Kidney glomerular epithelial cell (primary cell): ENCODE data around the gene CACNA1E.

ENCODE experiments used
- DNase-seq: peaks from one replicate; lab custom pipeline; 2025; lab: John Stamatoyannopoulos, UW

CACNA1E gene

GRCh38 chr1:181483285-181484195, at the start of gene CACNA1E:
Gene CACNA1E (plus strand): TSS chr1:181483517. CDS start chr1:181483745, 228 bp downstream.
- DNase-seq = no peak

DNA sequence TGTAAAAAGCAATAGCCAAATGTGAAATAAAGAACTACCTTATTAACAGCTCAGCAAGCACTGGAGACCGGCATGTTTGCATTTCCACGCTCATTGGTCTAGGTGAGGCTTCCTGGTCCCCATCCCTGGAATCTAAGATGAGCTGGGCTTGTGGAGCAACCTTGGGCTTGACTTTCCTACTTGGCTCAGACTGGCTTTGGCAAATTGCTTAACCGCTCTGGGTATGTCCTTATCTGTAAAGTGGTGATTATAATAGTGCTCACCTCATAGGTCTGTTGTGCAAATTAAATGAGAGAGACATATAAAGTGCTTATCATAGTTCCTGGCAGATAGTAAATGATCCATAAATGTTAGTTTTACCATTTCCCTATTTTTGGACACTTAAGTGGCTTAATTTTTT, 49.4 kb upstream of the CACNA1E start:
- no peak for DNase-seq

- no peak for DNase-seq
Observed at GRCh38 chr1:181438013-181438412, 45.3 kb upstream of the CACNA1E start.

GRCh38 chr1:181440510-181440909, 42.8 kb upstream of the CACNA1E start:
- no peak for DNase-seq

- DNase-seq = no peak
Observed at GRCh38 chr1:181442181-181442525, 41.2 kb upstream of the CACNA1E start.

- no peak for DNase-seq
Observed at GRCh38 chr1:181443231-181443853, 40.0 kb upstream of the CACNA1E start.

GRCh38 chr1:181445436-181445835, 37.9 kb upstream of the CACNA1E start:
- no peak for DNase-seq

- no peak for DNase-seq
Observed at GRCh38 chr1:181448461-181448860, 34.9 kb upstream of the CACNA1E start.

DNA sequence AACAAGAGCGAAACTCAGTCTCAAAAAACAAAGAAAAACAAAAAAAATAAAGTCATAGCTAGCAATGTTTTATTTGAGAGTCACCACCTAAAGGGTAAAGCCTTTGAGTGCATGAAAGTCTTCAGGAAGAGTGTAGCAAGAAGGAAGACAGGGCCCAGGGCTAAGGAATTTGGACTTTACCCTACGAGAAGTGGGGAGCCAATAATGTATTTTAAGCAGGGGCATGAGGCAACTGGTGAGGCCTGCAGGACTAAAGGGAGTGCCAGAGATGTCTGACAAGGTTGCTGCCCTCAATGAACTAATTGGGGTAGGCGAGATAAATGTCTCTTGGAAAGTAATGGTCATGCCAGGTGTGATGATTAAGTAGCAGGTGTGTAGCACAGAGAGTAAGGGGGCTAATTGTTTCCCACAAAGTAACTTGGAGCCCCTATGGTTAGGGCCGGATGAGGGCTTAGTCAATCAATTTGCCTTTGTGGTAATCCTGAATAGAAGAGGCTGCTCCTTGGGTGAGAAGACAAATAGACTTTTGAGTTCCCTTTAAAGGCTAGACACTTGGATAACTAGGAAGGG, 31.6 kb upstream of the CACNA1E start:
- no peak for DNase-seq

DNA sequence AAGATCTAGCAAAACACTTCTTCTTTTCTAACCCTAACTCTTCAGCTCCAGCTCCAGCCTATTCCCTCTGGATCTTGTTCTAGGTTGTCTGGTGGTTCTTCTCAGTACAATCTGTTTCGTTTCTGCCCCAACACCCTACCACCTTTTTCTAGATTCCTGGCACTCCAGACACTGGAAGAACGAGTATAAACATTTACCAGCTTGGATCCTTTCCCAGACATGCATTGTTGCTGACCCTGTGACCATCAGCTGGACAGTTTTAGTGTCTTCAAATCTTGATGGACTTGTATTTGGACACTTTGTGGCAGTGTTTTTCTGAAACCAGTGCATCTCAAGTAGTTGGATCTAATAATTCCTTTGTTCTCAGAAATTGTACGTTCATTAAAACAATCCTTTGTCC, 30.6 kb upstream of the CACNA1E start:
- DNase-seq = no peak

DNA sequence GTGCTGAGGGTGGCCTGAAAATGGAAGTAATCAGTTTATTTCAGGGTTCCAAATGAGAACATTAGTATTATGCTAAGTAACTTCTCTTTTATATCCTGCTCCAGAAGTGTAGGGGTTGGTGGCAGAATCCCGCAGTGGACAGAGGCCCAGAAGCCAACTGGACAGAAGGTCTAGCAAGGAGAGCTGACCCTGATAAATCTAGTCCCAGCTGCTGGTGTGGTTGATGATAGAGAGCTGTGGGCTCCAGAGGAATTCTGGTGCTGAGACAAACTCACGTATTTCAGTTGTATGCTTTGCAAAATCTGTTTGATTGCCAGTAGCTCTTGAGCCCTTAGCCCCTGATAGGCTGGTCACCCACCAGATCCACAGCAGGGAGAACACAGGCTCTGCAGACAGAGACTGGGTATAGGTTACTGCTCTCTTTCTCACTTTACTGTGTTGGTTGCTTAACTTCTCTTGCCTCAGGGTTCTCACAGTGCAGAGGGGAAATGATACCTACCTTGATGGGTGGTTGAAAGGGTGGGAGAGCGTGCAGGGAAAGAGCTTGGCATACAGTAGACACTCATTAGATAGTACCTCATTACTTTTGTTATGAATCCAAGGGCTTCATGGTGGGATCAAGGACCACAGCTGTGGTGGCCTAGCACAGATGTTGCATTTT, 29.6 kb upstream of the CACNA1E start:
- DNase-seq = no peak

GRCh38 chr1:181456551-181456950, 26.8 kb upstream of the CACNA1E start:
- DNase-seq = no peak

DNA sequence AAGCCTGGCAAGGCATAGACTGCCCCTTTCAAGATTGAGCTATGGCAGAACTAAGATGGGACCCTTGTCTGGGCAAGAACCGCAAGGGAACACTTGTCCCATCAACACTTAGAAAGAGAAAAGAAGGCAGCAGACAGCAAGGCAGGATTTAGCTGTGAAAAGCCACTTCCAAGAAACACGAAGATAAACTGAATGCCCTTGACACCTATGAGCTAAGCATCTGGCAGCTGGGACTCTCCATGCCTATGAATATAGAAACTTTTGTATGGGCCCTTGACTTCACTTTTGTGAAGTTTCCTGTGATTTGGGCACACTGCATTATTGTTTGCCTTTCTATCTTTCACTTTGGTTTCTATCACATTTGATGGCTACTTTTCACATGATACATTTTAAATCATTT, 24.9 kb upstream of the CACNA1E start:
- no peak for DNase-seq

- no peak for DNase-seq
Observed at GRCh38 chr1:181459067-181459466, 24.2 kb upstream of the CACNA1E start.

GRCh38 chr1:181469829-181470228, 13.5 kb upstream of the CACNA1E start:
- peak; percentile 83 for DNase-seq

GRCh38 chr1:181475580-181475979, 7.7 kb upstream of the CACNA1E start:
- DNase-seq = no peak

GRCh38 chr1:181476581-181476980, 6.7 kb upstream of the CACNA1E start:
- no peak for DNase-seq

DNA sequence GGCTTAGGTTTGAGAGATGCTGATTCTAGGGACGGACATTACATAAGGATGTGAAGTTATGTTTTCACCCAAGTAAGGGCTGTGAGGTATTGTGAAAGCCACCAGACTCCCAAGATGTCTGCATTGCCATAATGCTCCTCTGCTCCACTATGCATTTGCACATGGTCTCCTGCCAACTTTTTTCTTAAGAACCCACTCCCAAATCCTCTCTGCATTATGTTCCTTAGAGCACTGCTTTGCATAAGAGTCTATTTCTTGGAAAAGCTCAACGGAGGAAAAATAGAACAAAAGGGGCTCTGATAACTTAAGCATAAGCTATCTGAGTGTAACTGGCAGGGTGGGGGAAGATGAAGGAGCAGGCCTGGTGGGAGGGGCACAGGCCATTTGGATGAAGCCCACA, 5.0 kb upstream of the CACNA1E start:
- no peak for DNase-seq

GRCh38 chr1:181479137-181479745, 4.1 kb upstream of the CACNA1E start:
- DNase-seq = peak; percentile 43

DNA sequence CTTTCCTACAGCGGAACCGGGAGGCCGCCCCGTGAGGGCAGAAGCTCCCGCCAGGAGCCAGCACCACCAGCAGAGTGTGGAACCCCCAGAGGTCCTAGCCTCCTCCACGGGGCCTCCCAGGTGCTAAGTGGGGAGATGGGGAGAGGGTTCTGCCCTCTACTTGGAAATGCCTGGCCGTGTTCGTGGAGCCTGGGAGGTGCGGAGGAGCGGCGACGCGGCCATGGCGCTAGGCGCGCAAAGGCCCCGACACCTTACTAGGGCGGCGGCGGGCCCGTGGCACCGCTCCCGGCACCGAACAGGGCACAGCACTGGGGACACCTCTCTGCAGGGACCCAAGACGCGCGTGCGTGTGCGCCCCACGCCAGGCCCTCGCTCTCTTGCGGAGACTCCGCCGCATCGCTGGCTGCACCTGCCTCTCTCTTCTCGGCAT, 1.3 kb upstream of the CACNA1E start:
- no peak for DNase-seq

- DNase-seq = no peak
Observed at GRCh38 chr1:181482521-181483284, 614 bp upstream of the CACNA1E start.
